ENCODE results near the gene DLK1. TPM values are rescaled to one million over a fixed set of nuclear protein-coding genes. Genes with fewer than 3 reads are reported as not detected.

The DLK1 gene
- total RNA-seq, 4 donors from 2014 or later = not detected

- DNase-seq = no peak
- no peak for TF ChIP-seq CTCF (IDR thresholded peaks at IDR 0.05)
- no peak for TF ChIP-seq POLR2A (IDR thresholded peaks at IDR 0.05)
- TF ChIP-seq EP300 (IDR thresholded peaks at IDR 0.05; ENCODE audit: low read depth) = no peak
- no peak for TF ChIP-seq POLR2AphosphoS5 (IDR thresholded peaks at IDR 0.05)
- Histone ChIP-seq H3K4me1 (no peaks in the 10 kb centered on the region), H3K36me3 (no peaks in the 10 kb centered on the region), H3K4me3 (no peak overlapping the region), H3K27ac (no peak overlapping the region), H3K9me3 (no peaks in the 10 kb centered on the region), H3K27me3 (no peaks in the 10 kb centered on the region)
- 84% methylated on average over 29 of the region's 29 CpGs; no CpG with 5 or more reads in 1 of the 2 donors for WGBS, 2 donors (ENCODE audit: low coverage in 1 of 2)
- intact Hi-C loops (cut with DNase I; ENCODE audit: low total_unique reads) = no loop called here
- in situ Hi-C loops (cut with MboI; ENCODE audit: low pct_ligation_motif_present in 1 of 4, low pct_unique_long_range_greater_than_20kb in 1 of 4, low sequenced_read_pairs in 3 of 4) = no loop called here
These were observed 35.2 kb upstream of the DLK1 start for GRCh38 chr14:100691395-100692056.

GRCh38 chr14:100692256-100692655 lies 34.4 kb upstream of the DLK1 start:
- in situ Hi-C loops (cut with MboI; ENCODE audit: low pct_ligation_motif_present in 1 of 4, low pct_unique_long_range_greater_than_20kb in 1 of 4, low sequenced_read_pairs in 3 of 4) (no loop called here), intact Hi-C loops (cut with DNase I; ENCODE audit: low total_unique reads) (no loop called here)
- no peaks in the 10 kb centered on the region for H3K36me3 ChIP-seq
- H3K4me3 ChIP-seq = no peak overlapping the region
- DNase-seq = no peak
- no peak for TF ChIP-seq POLR2AphosphoS5 (IDR thresholded peaks at IDR 0.05)
- no peak for TF ChIP-seq CTCF (IDR thresholded peaks at IDR 0.05)
- TF ChIP-seq POLR2A (IDR thresholded peaks at IDR 0.05) = no peak
- no peak for TF ChIP-seq EP300 (IDR thresholded peaks at IDR 0.05; ENCODE audit: low read depth)
- H3K27me3 ChIP-seq = no peaks in the 10 kb centered on the region
- H3K4me1 ChIP-seq = no peaks in the 10 kb centered on the region
- no peaks in the 10 kb centered on the region for H3K9me3 ChIP-seq
- no peak overlapping the region for H3K27ac ChIP-seq
- WGBS, 2 donors (ENCODE audit: low coverage in 1 of 2) = 91 to 100% methylated on average over 1 to 6 of the region's 6 CpGs

- WGBS, 2 donors (ENCODE audit: low coverage in 1 of 2) = 84% methylated on average over 27 of the region's 27 CpGs; no CpG with 5 or more reads in 1 of the 2 donors
- H3K27ac ChIP-seq = no peak overlapping the region
- no peaks in the 10 kb centered on the region for H3K9me3 ChIP-seq
These were observed 33.7 kb upstream of the DLK1 start for GRCh38 chr14:100692859-100693558.

More at GRCh38 chr14:100692859-100693558, 33.7 kb upstream of the DLK1 start:
- TF ChIP-seq POLR2AphosphoS5 (IDR thresholded peaks at IDR 0.05) (no peak), EP300 (IDR thresholded peaks at IDR 0.05; ENCODE audit: low read depth) (no peak), CTCF (IDR thresholded peaks at IDR 0.05) (no peak), POLR2A (IDR thresholded peaks at IDR 0.05) (no peak)
- H3K4me3 ChIP-seq = no peak overlapping the region
- no peak for DNase-seq
- no peaks in the 10 kb centered on the region for H3K36me3 ChIP-seq
- in situ Hi-C loops (cut with MboI; ENCODE audit: low pct_ligation_motif_present in 1 of 4, low pct_unique_long_range_greater_than_20kb in 1 of 4, low sequenced_read_pairs in 3 of 4) = no loop called here
- H3K4me1 ChIP-seq = no peaks in the 10 kb centered on the region
- no peaks in the 10 kb centered on the region for H3K27me3 ChIP-seq
- intact Hi-C loops (cut with DNase I; ENCODE audit: low total_unique reads) = no loop called here

Measured in transverse colon (tissue), 4 donors.